Transverse colon (tissue), 4 donors: ENCODE measurements around the gene FANCI.

Source experiments
- EP300 ChIP-seq: sonication (generic); formaldehyde crosslinking; IDR thresholded peaks from one replicate; pipeline ENCODE4 v1.6.1; 2017; ENCODE audit warnings: antibody characterized with exemption, low read depth
- POLR2A ChIP-seq: fragments of 450-650 bp; IDR thresholded peaks from one replicate; pipeline ENCODE4 v1.6.1; 2016; ENCODE audit warnings: antibody characterized with exemption, mild to moderate bottlenecking, moderate library complexity
- POLR2AphosphoS5 ChIP-seq, 3 donors: sonication (generic); formaldehyde crosslinking; IDR thresholded peaks; one replicate each; pipeline ENCODE4 v1.6.1; 2016; ENCODE audit warnings: antibody characterized with exemption in 3 of 3
- TF ChIP-seq, protein P1 (sequence below), 5 experiments: fragments of 200-600 bp in 3 of 5; fragments of 450-650 bp in 2 of 5; sonication (generic) in 3 of 5; IDR thresholded peaks; 1 replicate in 2 of 5; 2 replicates in 3 of 5; pipeline ENCODE4 v1.5.1; 2016 to 2017; ENCODE audit warnings: antibody characterized with exemption in 5 of 5, inconsistent platforms in 3 of 5, mild to moderate bottlenecking in 2 of 5, moderate library complexity in 1 of 5

DNA sequence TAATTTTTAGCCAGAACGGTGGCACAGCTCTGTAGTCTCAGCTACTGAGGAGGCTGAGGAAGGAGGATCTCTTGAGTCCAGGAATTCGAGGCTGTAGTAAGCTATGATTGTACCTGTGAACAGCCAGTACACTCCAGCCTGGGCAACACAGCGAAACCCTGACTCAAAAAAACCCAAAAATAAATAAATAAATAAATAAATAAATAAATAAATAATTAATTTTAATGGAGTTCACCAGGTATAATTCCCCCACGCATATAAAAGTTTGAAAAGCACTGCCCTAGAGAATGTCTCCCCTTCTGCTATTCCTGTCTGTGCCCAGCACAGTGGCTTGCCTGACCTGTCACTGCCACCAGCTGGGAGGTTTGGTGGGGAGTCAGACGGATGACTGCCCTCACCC, 18.2 kb upstream of the FANCI start:
- TF ChIP-seq, protein P1, sequence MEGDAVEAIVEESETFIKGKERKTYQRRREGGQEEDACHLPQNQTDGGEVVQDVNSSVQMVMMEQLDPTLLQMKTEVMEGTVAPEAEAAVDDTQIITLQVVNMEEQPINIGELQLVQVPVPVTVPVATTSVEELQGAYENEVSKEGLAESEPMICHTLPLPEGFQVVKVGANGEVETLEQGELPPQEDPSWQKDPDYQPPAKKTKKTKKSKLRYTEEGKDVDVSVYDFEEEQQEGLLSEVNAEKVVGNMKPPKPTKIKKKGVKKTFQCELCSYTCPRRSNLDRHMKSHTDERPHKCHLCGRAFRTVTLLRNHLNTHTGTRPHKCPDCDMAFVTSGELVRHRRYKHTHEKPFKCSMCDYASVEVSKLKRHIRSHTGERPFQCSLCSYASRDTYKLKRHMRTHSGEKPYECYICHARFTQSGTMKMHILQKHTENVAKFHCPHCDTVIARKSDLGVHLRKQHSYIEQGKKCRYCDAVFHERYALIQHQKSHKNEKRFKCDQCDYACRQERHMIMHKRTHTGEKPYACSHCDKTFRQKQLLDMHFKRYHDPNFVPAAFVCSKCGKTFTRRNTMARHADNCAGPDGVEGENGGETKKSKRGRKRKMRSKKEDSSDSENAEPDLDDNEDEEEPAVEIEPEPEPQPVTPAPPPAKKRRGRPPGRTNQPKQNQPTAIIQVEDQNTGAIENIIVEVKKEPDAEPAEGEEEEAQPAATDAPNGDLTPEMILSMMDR (IDR thresholded peaks at IDR 0.05), result no peak
- TF ChIP-seq POLR2A (no peak), EP300 (no peak), POLR2AphosphoS5 (IDR thresholded peaks at IDR 0.05) (no peak)
